Endodermal cell (in vitro differentiated cells): ENCODE data around the gene ROBO1. TPM values are rescaled to one million over a fixed set of nuclear protein-coding genes. Genes with fewer than 3 reads are reported as not detected.
A peak's percentile ranks its signal among the peaks of the same experiment; 100 is the strongest.

ENCODE experiments used
- DNase-seq: peaks from one replicate; pipeline ENCODE4 v3.0.0-alpha.2; 2017
- H3K27ac ChIP-seq: 2 replicates; pipeline ENCODE4 v1.5.1; 2013; ENCODE audit warnings: mild to moderate bottlenecking, low read depth, low read length, moderate library complexity
- H3K27me3 ChIP-seq: 2 replicates; pipeline ENCODE4 v1.6.1; 2013; ENCODE audit warnings: mild to moderate bottlenecking, low read length, moderate library complexity; ENCODE audit not compliant: insufficient read depth, control insufficient read depth, poor library complexity, severe bottlenecking
- H3K36me3 ChIP-seq: 2 replicates; pipeline ENCODE4 v1.7.0; 2013; ENCODE audit warnings: mild to moderate bottlenecking, low read length, moderate library complexity; ENCODE audit not compliant: control insufficient read depth, insufficient read depth
- H3K4me1 ChIP-seq: one replicate; pipeline ENCODE4 v1.7.0; 2013; ENCODE audit warnings: low read length; ENCODE audit not compliant: control insufficient read depth, insufficient read depth
- H3K4me3 ChIP-seq: 2 replicates; pipeline ENCODE4 v1.5.1; 2013; ENCODE audit warnings: mild to moderate bottlenecking, low read length, moderate library complexity
- H3K9ac ChIP-seq: 2 replicates; pipeline ENCODE4 v1.6.1; 2013; ENCODE audit warnings: mild to moderate bottlenecking, low read length, moderate library complexity; ENCODE audit not compliant: poor library complexity, severe bottlenecking; ENCODE audit errors: extremely low read depth
- H3K9me3 ChIP-seq: 2 replicates; pipeline ENCODE4 v1.6.1; 2013; ENCODE audit warnings: mild to moderate bottlenecking, low read length, moderate library complexity; ENCODE audit not compliant: control insufficient read depth
- H3K27ac Mint-ChIP-seq: 2 replicates; pipeline ENCODE4 v1.8.0; 2020; ENCODE audit warnings: mixed read lengths
- H3K27me3 Mint-ChIP-seq: 2 replicates; pipeline ENCODE4 v1.8.0; 2021; ENCODE audit warnings: mild to moderate bottlenecking, mixed read lengths; ENCODE audit not compliant: insufficient read depth
- H3K36me3 Mint-ChIP-seq: 2 replicates; pipeline ENCODE4 v1.8.0; 2020; ENCODE audit warnings: low read depth, mixed read lengths
- H3K4me1 Mint-ChIP-seq: 2 replicates; pipeline ENCODE4 v1.8.0; 2020; ENCODE audit warnings: mixed read lengths
- H3K4me3 Mint-ChIP-seq: 2 replicates; pipeline ENCODE4 v1.8.0; 2020; ENCODE audit warnings: mild to moderate bottlenecking, moderate library complexity, mixed read lengths
- H3K9me3 Mint-ChIP-seq: 2 replicates; pipeline ENCODE4 v1.8.0; 2020; ENCODE audit warnings: mild to moderate bottlenecking, mixed read lengths
- CTCF ChIP-seq: fragments of 200-600 bp; sonication (generic); conservative IDR thresholded peaks from 2 replicates; pipeline ENCODE4 v1.5.0; 2021; ENCODE audit warnings: antibody characterized with exemption, mild to moderate bottlenecking
- WGBS, 2 experiments: methylation state at CpG; one replicate each; pipeline versions ENCODE4 v1.1.5 to v1.1.7; 2013; ENCODE audit warnings: missing lambda C conversion rate in 2 of 2, mixed read lengths in 1 of 2; ENCODE audit not compliant: insufficient coverage in 1 of 2, insufficient read length in 1 of 2; 5-methylcytosine and 5-hydroxymethylcytosine counted together
- total RNA-seq, 2 donors: library from RNA; stranded (reverse); fragmentation: NEBNext Ultra II Directional in 1 of 2; extraction: Animal tissue kit (Norgen Biotek cat#: 25700) in 1 of 2; gene quantifications; 2 replicates in 1 of 2; 3 replicates in 1 of 2; pipeline ENCODE4 v1.2.1, GENCODE V29; 2021

Gene ROBO1
- total RNA-seq, 2 donors from 2014 or later, result 74.8 to 75.9 TPM

- Histone ChIP-seq H3K4me3 (no peak overlapping the region), H3K27me3 (no peaks in the 10 kb centered on the region), H3K9me3 (no peaks in the 10 kb centered on the region), H3K4me1 (no peaks in the 10 kb centered on the region), H3K36me3 (no peaks in the 10 kb centered on the region), H3K9ac (no peak overlapping the region), H3K27ac (peak overlapping the region; percentile 2)
- no peak for DNase-seq
- Mint-ChIP-seq H3K36me3 (no peaks in the 10 kb centered on the region), H3K4me3 (no peak overlapping the region), H3K9me3 (no peaks in the 10 kb centered on the region), H3K27me3 (no peaks in the 10 kb centered on the region), H3K4me1 (peaks cover 2% of the 10 kb centered on the region), H3K27ac (no peak overlapping the region)
- TF ChIP-seq CTCF, result no peak
- WGBS, 2 experiments, result 82 to 83% methylated on average over 3 of the region's 3 CpGs
Observed at GRCh38 chr3:78791753-78792152, 976.0 kb downstream of the ROBO1 start.

- no peak overlapping the region for H3K4me3 ChIP-seq
- Mint-ChIP-seq H3K36me3 (no peaks in the 10 kb centered on the region), H3K27me3 (no peaks in the 10 kb centered on the region), H3K4me1 (peaks cover 2% of the 10 kb centered on the region), H3K9me3 (no peaks in the 10 kb centered on the region), H3K4me3 (no peak overlapping the region), H3K27ac (no peak overlapping the region)
- no peaks in the 10 kb centered on the region for H3K4me1 ChIP-seq
- no peak overlapping the region for H3K27ac ChIP-seq
- 100% methylated on average over 2 of the region's 2 CpGs; no CpG with 5 or more reads in 1 of the 2 experiments for WGBS, 2 experiments
- TF ChIP-seq CTCF, result no peak
- H3K36me3 ChIP-seq, result no peaks in the 10 kb centered on the region
- no peaks in the 10 kb centered on the region for H3K9me3 ChIP-seq
- no peak overlapping the region for H3K9ac ChIP-seq
- H3K27me3 ChIP-seq, result no peaks in the 10 kb centered on the region
- DNase-seq, result no peak
Observed at GRCh38 chr3:78788839-78789238, 979.0 kb downstream of the ROBO1 start.

- DNase-seq, result no peak
- Mint-ChIP-seq H3K27ac (no peak overlapping the region), H3K36me3 (no peaks in the 10 kb centered on the region), H3K27me3 (no peaks in the 10 kb centered on the region), H3K9me3 (no peaks in the 10 kb centered on the region), H3K4me3 (no peak overlapping the region), H3K4me1 (peaks cover 5% of the 10 kb centered on the region)
- H3K4me3 ChIP-seq, result no peak overlapping the region
- H3K36me3 ChIP-seq, result no peaks in the 10 kb centered on the region
- TF ChIP-seq CTCF, result no peak
- no peak overlapping the region for H3K9ac ChIP-seq
- H3K4me1 ChIP-seq, result no peaks in the 10 kb centered on the region
- no peak overlapping the region for H3K27ac ChIP-seq
- no peaks in the 10 kb centered on the region for H3K9me3 ChIP-seq
- WGBS, 2 experiments, result 90% methylated on average over 1 of the region's 1 CpG; no CpG with 5 or more reads in 1 of the 2 experiments
- H3K27me3 ChIP-seq, result no peaks in the 10 kb centered on the region
Observed at GRCh38 chr3:78785004-78785403, 982.8 kb downstream of the ROBO1 start.
